GM21515 (cell line): ENCODE measurements around the gene BEAN1.

ENCODE experiments used
- ATAC-seq: cut with Tn5 transposase; IDR thresholded peaks from one replicate; pipeline ENCODE4 v1.9.1; 2021; ENCODE audit not compliant: unreplicated experiment

Gene BEAN1

DNA sequence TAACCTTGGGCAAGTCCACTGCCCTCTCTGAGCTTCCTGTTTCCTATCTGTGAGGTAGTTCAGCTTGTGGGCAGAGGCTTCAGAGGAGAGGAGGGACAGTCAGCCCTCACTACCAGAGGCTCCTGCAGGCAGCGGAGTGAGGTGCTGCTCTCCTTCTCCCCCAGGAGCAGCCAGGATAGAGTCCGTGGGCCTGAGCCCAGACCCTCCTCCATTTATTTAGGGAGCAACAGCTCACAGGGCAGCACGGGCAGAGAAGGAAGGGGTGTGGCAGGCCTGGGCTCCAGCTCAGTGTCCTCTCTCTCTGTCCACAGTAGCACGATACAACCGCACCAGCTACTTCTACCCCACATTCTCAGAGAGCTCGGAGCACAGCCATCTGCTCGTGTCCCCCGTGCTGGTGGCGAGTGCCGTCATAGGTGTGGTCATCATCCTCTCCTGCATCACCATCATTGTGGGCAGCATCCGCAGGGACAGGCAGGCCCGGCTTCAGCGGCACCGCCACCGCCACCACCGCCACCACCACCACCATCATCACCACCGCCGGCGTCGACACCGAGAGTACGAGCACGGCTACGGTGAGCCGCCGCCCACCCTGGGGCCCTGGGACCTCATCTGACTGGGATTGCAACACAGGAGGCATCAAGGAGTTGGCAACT is 42.3 kb downstream of the BEAN1 start:
- no peak for ATAC-seq

DNA sequence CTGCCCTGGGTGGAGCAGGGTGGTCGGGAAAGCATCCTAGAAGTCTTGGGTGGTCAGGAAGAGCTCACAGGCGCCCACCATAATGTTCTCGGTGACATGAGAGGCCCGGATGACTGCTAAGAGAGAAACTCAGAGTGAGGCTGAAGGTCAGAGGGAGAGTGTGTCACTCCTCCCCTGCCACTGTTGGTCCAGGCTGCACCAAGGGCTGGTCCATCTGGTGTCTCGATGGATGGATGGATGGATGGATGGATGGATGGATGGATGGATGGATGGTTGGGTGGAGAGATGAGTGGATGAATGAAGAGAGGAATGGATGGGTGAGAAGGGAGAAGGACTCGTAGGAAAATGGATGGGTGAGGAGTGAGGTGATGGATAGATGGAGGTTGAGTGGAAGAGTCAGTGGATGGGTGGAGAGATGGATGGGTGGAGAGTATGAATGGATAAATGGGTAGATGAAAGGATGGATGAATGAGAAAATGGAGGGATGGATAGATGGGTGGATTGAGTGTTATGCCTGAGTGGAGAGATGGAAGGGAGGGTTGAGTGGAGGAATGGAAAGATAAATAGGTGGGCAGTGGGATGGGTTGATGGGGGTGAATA is 43.0 kb downstream of the BEAN1 start:
- ATAC-seq: no peak

DNA sequence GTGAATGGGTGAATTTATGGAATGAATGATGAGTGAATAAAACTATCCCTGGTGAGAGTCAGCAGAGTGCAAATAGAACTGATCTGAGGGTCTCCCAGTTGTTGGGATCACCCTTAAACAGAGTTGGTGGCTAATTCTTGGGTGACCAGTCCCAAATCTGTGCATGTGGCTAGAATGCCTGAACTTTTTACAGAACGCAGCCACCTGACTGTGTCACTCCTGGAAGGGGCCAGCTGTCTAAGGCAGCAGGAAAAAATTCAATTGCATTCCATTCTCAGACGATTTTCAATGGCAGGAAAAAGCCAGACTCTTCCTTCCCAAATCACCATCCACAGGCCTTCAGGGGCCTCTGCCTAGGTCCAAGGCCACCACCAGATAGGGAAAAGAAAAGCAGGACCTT is 43.5 kb downstream of the BEAN1 start:
- ATAC-seq: no peak

DNA sequence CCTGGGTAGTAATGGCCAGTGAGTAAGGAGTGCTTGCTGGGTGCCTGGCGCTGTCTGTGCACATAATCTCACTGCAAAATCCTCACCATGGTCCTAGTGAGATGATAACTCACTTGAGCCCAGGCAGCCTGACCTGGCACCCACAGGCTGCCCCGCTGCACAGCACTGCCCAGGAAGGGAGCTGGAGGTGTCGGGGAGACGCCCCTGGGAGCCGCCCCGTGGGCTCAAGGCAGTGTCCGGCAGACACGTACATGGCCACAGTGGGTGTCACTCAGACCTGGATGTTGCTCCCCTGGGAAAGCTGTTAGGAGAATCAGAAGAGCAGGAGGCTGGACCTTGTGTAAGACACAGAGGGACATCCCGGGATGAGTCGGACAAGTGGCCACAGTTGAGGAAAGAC is 44.2 kb downstream of the BEAN1 start:
- no peak for ATAC-seq

DNA sequence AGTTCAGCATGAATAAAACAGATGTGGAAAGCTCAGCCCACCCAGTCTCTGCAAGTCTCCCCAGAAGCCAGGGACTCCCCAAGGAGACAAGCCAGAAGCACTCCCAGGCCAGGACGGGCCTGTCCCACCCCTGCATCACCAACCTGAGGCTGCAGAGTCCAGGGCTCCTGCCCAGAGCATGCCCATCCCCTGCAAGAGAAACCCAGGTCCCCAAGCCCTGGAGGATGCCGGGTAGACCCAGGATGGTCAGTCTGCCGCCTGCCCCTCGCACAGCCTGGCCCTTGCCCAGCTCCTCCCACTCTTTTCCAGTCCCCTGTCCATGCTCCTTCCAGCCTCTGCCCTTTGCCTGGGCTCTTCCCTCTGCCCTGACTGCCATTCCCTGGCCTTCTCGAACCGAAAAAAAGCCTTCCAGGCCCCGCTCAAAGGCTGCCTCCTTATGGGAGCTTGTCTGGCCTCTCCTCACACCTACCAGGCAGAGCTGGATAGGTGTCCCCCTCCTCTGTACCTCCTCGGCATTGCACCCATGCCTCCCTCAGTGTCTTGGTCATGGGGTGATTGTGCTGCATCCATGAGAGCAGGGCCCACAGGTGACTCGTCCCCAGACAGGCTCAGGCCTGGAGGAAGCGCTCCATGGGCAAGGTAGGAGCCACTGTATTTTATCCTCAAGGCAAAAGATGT is 44.8 kb downstream of the BEAN1 start:
- ATAC-seq: no peak

DNA sequence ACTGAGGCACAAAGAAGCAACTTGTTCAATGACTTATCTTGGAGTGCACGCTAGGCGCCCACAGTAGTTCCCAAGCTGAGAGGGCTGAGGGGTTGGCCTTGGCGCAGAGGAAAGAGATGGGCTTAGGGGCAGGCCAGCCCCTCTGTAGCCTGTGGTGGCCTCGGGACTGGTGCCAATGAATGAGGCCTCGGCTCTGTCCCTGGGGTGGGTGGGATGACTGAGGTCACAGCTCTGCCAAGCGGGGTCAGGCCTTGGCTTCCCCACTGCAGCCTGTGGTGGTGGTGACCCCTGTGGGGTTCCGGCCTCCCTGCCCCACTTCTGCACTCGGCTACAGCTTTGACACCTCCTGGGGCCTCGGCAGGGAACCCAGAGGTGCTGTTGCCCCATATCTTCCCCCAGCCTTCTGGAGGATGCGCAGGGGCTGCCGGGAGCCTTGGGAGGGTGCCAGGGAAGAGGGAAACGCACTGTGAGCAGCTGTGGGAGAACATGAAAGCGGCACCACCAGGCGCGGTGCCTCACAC is 46.0 kb downstream of the BEAN1 start:
- ATAC-seq: no peak

DNA sequence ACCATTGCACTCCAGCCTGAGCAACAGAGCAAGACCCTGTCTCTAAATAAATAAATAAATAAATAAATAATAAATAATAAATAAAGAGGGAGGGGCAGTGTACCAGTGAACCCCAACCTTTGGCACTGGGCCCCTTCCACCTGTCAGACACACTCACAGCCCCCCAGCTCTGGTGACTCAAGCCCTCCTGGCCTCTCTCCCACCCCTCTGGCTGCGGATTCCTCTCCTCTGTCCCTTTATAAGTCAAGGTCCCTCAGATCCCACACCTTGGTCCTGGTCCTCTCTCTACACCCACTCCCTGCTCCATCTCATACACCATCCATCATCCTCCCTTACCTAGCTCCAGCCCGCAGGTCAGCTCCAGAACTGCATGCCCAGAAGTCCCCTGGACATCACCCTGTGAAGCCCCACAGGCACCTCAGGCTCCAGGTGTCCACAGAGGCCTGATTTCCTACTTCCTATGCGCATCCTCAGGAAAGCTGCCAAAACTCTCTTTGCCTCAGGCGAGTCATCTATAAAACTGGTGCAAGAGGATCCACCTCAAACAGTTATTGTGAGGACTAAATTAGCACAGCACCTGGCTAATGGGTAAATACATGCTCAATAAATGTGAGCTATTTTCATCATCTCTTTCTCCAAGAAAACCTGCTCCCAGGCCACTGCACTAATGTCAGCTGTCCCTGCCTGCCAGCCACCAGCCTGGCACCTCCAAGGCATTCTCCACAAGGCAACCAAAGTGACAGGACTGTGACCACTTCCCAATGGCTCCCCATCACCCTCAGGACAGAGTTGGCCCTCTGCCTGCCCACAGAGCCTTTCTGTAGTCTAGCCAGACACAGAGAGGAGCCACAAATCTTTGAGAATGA is 46.8 kb downstream of the BEAN1 start:
- no peak for ATAC-seq

DNA sequence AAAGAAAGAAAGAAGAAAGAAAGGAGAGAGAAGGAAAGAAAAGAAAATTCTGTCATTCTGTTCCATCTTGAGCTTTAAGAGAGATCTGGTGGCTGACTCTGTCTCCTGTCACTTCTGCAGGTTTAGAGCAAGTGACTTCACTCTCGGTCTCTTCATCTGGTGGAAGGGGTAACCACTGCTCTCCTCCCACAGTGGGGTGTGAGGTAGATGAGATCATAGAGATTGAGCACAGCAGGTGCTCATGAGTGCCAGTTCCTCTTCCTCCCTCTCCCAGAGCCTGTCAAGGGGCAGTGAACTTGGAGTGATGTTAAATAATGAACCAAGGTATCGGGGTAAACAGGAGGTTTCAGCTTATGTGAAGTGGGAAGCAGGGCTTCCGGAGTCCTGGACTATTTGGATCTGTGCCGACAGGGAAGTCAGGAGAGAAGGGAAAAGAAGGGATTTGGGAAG is 47.7 kb downstream of the BEAN1 start:
- peak; percentile 75 for ATAC-seq

DNA sequence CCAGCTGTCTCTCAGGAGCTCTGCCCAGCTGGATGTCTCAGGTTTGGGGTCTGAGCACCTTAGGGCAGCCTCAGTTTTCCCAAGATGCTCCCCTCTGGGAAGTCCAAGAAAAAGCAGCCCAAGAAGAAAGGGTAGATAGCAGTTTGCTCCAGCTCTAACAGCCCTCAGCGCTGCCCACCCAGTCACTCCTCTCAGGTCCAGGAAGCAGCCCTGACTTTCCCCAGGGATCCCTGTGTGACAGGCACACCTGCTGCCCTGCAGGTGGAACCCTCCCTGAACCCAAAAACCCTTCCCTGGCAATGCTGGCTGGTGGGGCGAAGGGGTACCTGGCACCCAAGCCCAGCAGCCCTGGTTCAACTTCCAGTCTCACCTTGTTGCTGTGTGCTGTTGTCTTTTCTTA is 48.1 kb downstream of the BEAN1 start:
- ATAC-seq: no peak

DNA sequence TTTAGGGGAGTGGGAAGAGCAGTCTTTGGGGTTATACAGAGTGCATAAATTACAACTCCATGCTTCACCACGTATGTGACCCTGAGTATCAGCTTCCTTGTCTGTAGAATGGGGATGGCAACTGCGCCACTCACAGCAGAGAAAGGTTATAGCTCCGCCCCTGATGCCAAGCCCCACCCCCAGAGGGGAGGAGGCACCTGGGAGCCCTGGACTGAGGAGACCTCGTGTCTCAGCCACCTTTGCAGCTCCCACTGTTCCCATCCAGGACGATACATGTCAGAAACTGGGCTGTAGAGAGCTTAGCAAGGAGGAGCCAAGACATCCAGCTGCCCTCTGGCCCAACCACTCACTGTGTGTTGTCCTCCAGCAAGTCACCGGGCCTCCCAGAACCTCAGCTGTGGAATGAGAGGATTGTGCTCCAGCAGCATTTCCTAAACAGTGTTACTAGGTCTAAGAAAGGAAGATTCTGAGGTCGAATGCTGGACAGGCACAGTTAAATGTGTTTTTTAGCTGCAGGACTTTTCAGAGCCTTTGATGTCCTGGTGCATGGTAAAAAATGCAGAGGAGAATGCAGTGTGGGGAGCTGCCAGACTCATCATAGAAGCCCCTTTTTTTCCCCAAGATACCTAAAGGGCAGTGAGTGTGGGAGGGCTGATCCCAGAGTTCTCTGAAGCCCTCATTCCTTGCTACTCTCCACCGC is 49.4 kb downstream of the BEAN1 start:
- ATAC-seq: no peak

DNA sequence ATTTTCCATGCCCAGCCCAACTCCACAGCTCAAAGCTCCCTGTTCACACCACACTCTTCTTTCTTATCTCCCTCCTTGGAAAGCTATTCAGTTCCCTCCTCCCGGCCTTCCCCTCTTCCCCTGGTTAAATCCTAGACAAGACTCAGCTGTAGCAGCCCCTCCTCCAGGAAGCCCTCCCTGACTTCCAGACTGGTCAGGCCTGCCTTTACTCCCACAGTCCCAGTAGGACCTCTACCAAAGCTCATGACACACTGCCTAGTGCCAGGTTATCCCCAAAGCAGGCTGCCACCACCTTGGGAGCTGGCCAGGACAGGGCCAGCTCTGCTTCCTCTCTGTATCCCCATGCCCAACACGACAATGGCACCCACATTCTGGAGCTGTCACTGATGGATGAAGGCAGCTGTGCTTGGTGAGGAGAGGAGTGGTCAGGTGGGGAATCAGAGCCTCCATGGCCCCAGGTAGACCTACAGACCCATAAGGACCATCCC is 50.0 kb downstream of the BEAN1 start:
- ATAC-seq: no peak

DNA sequence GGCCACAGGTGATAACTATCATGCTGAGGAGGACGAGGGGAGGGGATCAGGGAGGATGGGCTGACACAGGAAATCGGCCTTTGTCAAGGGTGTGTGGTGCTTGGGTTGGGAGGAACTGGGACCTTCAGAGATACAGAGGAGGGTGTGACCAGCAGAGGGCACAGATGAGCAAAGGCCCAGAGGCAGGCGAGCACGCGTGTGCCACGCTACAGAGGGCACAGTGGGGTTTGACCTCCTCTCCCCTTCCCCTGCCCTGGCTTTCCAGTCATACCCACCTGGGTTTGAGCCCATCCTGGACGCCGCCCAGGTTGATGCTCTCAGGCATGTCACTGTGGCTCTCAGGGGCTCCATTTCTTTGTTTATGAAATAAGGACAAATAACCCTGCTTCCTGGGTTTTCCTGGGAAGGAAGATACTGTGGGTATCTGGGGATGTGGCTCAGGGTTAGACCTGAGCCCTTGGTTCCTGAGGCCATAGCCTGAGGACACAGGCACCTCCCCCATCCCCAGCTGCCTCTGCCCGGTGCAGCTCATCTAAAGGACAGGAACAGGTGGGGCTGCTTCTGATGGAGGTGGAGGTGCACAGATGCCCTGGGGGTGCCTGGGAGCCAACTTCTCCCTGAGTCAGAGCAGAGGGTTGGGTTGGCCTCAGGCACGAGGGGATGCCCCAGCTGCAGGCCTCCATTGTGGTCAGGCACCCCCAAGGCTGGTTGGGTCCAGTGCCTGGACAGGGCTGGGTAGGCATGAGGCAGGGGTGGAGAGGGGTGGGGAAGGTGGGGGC is 51.8 kb downstream of the BEAN1 start:
- ATAC-seq: peak; percentile 58

DNA sequence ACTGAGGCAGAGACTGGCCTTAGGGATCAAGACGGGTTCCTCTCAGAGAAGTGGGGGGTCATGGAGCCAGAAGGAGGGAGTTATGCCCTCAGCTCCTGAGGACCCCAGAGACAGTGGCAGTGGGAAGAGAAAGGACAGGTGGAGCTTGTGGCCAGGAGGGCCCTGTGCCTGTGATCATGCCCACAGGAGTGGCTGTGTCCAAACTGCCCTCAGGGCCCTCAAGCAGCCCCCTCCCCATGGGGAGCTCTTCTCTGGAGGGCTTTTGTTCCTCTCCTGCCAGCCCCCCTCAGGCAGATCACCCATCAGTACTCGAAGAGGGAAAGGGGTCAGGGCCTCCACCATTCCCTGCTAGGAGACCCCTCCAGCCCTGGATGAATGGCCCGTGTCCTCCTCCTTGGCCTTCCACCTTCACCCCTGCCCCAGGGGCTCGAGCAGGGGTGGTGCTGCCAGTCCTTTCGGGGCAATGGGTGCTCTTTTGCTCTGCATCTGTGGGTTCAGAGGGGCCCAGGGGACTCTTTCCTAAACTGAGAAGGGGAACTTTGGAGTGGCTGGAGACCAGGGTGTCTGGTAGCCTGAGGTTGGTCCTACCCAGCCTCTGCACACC is 52.7 kb downstream of the BEAN1 start:
- no peak for ATAC-seq

DNA sequence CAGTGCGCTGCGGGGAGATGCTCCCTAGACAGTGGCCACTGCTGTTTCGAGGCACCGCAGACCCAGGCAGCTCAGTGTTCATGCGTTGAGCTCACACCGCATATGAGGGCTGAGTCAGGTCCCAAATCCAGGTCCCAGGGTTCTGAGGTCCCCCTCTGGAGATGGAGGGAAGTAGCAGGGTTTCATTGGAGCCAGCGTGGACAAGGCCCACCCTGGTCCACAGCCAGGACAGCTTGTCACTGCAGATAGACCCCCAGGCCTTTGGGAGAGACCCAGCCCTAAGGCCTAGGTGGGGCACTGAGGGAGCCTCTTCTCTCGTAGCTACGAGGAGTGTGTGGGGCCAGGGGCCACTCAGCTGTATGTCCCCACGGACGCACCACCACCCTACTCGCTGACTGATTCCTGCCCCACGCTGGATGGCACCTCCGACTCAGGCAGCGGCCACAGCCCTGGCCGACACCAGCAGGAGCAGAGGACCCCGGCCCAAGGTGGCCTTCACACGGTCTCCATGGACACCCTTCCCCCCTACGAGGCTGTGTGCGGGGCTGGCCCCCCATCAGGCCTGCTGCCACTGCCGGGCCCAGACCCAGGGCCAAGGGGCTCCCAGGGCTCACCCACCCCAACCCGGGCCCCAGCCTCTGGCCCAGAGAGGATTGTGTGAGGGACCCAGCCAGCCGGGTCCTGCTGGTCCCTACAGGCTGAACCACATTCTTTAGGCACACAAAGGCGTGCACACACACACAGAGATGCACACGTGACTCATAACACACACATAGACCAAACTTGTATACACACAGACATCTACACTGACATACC is 53.4 kb downstream of the BEAN1 start:
- no peak for ATAC-seq

DNA sequence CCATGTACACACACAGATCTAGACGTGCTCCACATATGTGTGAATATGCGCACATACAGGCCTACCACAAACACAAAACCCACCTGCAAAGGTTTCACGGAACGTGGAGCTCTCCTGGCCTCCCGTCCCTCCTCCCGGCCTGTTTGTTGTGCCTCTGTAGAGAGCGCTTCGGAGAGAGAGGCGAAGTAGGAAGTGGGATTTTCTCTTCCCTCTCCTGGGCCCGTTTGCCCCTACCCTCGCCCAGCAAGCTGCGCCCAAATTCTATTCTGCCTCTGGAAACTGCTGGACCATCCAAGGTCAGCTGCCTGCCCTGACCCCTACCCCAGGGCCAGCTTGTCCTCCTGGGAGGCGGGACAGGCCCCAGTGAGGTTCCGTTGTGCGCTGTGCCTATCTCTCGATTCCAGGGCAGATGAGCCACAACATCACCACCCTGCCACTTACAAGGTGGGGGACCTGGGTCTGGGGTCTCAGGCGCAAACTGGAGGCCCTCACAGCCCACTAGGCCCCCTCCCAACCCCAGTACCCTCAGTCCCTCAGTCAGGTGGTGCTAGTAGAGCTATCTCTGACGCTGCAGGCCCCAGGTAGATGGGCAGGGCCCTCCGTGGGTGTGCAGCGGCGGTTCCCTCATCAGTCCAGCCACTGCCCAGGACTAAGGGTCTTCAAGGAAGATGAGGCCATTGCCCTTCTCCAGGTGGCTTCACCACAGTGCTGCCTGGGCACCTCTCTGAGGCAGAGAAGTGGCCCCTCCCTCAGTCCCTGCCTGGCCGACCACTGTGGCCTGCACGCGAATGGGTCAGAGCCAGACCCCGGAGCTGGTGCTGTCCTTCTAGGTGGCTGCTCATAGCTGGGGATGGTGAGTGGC is 54.2 kb downstream of the BEAN1 start:
- ATAC-seq: no peak

DNA sequence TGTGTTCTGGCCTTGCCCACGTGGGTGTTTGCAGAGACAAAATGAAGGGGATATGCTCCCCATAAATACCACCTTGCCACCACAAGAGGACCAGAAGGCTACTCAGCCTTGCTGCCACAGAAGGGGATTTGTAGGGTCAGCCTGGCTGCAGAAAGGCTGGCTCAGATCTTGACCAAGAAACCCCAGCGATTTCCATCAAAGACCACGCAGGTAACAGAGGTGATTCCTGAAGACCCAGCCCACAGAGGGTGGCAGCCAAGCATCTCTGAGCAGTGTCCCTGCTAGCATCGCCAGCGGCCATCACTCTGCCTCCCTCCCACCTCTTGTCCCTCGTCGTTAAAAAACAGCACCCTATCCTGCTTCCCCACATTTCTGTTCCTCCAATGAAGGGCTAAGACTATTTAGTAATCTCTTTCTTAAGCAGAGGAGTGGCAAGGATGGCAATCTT is 54.9 kb downstream of the BEAN1 start:
- no peak for ATAC-seq

DNA sequence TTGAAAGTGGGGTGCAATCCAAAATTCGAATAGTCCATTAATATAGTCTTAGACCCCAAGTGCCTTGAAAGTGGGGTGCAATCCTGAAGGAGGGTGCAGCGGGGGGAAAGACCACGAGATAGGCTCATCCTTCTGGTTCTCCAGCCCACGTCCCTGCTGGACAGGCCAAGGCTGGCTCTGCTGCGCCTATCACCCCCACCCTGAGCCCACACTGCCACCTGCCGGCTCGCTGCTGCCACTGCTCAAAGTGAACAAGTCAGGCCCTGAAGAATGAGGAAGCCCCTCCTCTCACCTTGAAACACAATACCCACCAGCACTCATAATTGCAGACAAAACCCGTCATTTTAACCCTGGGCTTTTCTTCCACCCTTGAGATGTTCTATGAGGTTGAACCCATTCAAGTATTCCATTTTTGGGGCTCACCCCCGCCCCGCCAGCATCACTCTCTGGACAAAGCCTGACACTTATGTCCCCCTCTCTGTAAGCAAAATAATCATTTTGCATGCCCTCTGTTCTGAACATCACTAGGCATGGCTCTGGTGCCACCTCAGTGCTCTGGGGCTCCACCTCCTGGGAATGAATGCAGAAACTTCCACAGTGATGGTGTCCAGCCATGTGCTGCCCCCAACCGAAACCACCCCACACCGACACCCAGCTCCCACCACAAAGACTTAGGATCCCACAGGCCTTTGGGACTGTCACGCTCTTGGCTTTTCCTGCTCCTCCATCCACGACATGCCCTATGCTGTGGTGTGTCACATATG is 56.8 kb downstream of the BEAN1 start:
- peak; percentile 57 for ATAC-seq
